ENCODE data around the gene NCKAP5.

- no peak for TF ChIP-seq CTCF (CRISPR knock-in tag; IDR thresholded peaks at IDR 0.05)
- no peak for TF ChIP-seq KDM4B (CRISPR knock-in tag; IDR thresholded peaks at IDR 0.05)
- no peak for TF ChIP-seq HNF4G (IDR thresholded peaks at IDR 0.05; ENCODE audit: borderline replicate concordance, low read depth, low read length)
- no peak for TF ChIP-seq HNF4G (CRISPR knock-in tag; IDR thresholded peaks at IDR 0.05; ENCODE audit: borderline replicate concordance, low read depth)
- TF ChIP-seq FUBP1 (CRISPR knock-in tag; IDR thresholded peaks at IDR 0.05; ENCODE audit: borderline replicate concordance), result no peak
- TF ChIP-seq NFE2 (CRISPR knock-in tag; IDR thresholded peaks at IDR 0.05), result no peak
- TF ChIP-seq POLR2A (IDR thresholded peaks at IDR 0.05; ENCODE audit: insufficient read depth in 1 of 2, low read depth in 2 of 2, low read length in 2 of 2), result no peak
- no peak for TF ChIP-seq TARDBP (CRISPR knock-in tag; IDR thresholded peaks at IDR 0.05)
Measured at GRCh38 chr2:132789066-132789465, 779.2 kb downstream of the NCKAP5 start.

Data from HepG2 (cell line).